PC-3 (cell line): ENCODE measurements around the gene SPDEF. TPM values are rescaled to one million over a fixed set of nuclear protein-coding genes. Genes with fewer than 3 reads are reported as not detected.

ENCODE experiments used
- ATAC-seq: fragments of 200-7000 bp; cut with Tn5 transposase; 2 replicates; pipeline ENCODE4 v1.9.1; 2020; ENCODE audit warnings: mild to moderate bottlenecking, moderate library complexity
- BruUV-seq: library from RNA; stranded (reverse); fragments of 400-500 nt; replicated peaks from 2 replicates; lab custom pipeline; 2021; lab: Mats Ljungman, UMichigan
- CTCF ChIA-PET: fragments of 300-600 bp; sonication (Branson Sonifier 250); formaldehyde crosslinking; loops from one replicate; lab custom pipeline; 2022; ENCODE audit warnings: antibody characterized with exemption; lab: Charles Lee
- POLR2A ChIA-PET: fragments of 300-600 bp; sonication (Branson Sonifier 250); formaldehyde crosslinking; loops from one replicate; lab custom pipeline; 2022; ENCODE audit warnings: antibody characterized with exemption; ENCODE audit not compliant: unreplicated experiment; lab: Charles Lee
- DNase-seq: peaks from one replicate; pipeline ENCODE4 v3.0.0-alpha.2; 2015
- H2AFZ ChIP-seq: fragments of 300-600 bp; sonication (generic); 2 replicates; pipeline ENCODE4 v1.6.0; 2016; ENCODE audit warnings: antibody characterized with exemption, low read length
- H3F3A ChIP-seq: fragments of 300-600 bp; sonication (generic); one replicate; pipeline ENCODE4 v1.6.0; 2017; ENCODE audit warnings: antibody characterized with exemption, low read length, control low read depth, mild to moderate bottlenecking; ENCODE audit not compliant: unreplicated experiment
- H3K27ac ChIP-seq: fragments of 300-600 bp; sonication (generic); 2 replicates; pipeline ENCODE4 v1.5.1; 2016; ENCODE audit warnings: mild to moderate bottlenecking, low read length
- H3K27me3 ChIP-seq: fragments of 300-600 bp; sonication (generic); 2 replicates; pipeline ENCODE4 v1.6.1; 2016; ENCODE audit warnings: low read length, mixed read lengths
- H3K36me3 ChIP-seq: fragments of 300-600 bp; sonication (generic); 2 replicates; pipeline ENCODE4 v1.6.1; 2016; ENCODE audit warnings: low read depth, mixed run types, low read length, mixed read lengths
- H3K4me1 ChIP-seq: fragments of 300-600 bp; sonication (generic); 2 replicates; pipeline ENCODE4 v1.5.1; 2016; ENCODE audit warnings: low read length; ENCODE audit not compliant: insufficient read depth
- H3K4me2 ChIP-seq: fragments of 300-600 bp; sonication (generic); 2 replicates; pipeline ENCODE4 v1.6.0; 2016; ENCODE audit warnings: low read length
- H3K4me3 ChIP-seq: fragments of 300-600 bp; sonication (generic); 2 replicates; pipeline ENCODE4 v1.5.1; 2016; ENCODE audit warnings: mild to moderate bottlenecking, low read length, mixed read lengths
- H3K79me2 ChIP-seq: fragments of 300-600 bp; sonication (generic); 2 replicates; pipeline ENCODE4 v1.6.1; 2017; ENCODE audit warnings: low read length, mixed read lengths
- H3K9ac ChIP-seq: fragments of 300-600 bp; sonication (generic); 2 replicates; pipeline ENCODE4 v1.6.0; 2016; ENCODE audit warnings: mild to moderate bottlenecking, low read length
- H3K9me2 ChIP-seq: fragments of 300-600 bp; sonication (generic); replicated peaks from 2 replicates; pipeline ENCODE4 v1.6.1; 2016; ENCODE audit warnings: mixed run types, low read length, mixed read lengths
- H3K9me3 ChIP-seq: fragments of 300-600 bp; sonication (generic); 2 replicates; pipeline ENCODE4 v1.6.1; 2016; ENCODE audit warnings: low read length, mixed read lengths
- H4K20me1 ChIP-seq: fragments of 300-600 bp; sonication (generic); 2 replicates; pipeline ENCODE4 v1.6.1; 2016; ENCODE audit warnings: low read length, mixed read lengths
- EZH2 ChIP-seq: fragments of 300-600 bp; sonication (generic); IDR thresholded peaks from one replicate; pipeline ENCODE4 v1.6.1; 2017; ENCODE audit warnings: antibody characterized with exemption, mild to moderate bottlenecking, low read length; ENCODE audit not compliant: unreplicated experiment
- EZH2phosphoT487 ChIP-seq: fragments of 300-600 bp; sonication (generic); IDR thresholded peaks from 2 replicates; pipeline ENCODE4 v1.6.1; 2018; ENCODE audit warnings: mild to moderate bottlenecking, antibody characterized with exemption, low read length, borderline replicate concordance
- intact Hi-C: fragments of 100-400 bp; cut with micrococcal nuclease; formaldehyde crosslinking; loops from 2 replicates; pipeline ENCODE4 v1.9.0; 2023
- total RNA-seq: library from RNA; depleted of rRNA; stranded (reverse); fragments of >200 nt; gene quantifications from 2 replicates; pipeline ENCODE4 v1.2.3, GENCODE V29; 2014
- TF ChIP-seq, protein P1 (sequence below): fragments of 300-600 bp; sonication (generic); conservative IDR thresholded peaks from 2 replicates; pipeline ENCODE4 v1.5.1; 2017; ENCODE audit warnings: antibody characterized with exemption, low read depth, mild to moderate bottlenecking, low read length

SPDEF gene
- total RNA-seq, 1 experiment from 2014 or later = 190 TPM

GRCh38 chr6:34583861-34584604, 27.9 kb upstream of the SPDEF start:
- Histone ChIP-seq H2AFZ (no peak overlapping the region), H3F3A (no peaks in the 10 kb centered on the region), H3K79me2 (no peaks in the 10 kb centered on the region), H3K36me3 (no peaks in the 10 kb centered on the region), H3K9me3 (no peaks in the 10 kb centered on the region), H3K4me3 (no peak overlapping the region), H3K27ac (no peak overlapping the region), H4K20me1 (no peaks in the 10 kb centered on the region), H3K4me1 (no peaks in the 10 kb centered on the region), H3K27me3 (no peaks in the 10 kb centered on the region), H3K9me2 (no peaks in the 10 kb centered on the region), H3K9ac (no peak overlapping the region), H3K4me2 (no peak overlapping the region)
- ChIA-PET CTCF (no interaction called here), POLR2A (no interaction called here)
- no peak for DNase-seq
- no peak for ATAC-seq
- no peak for TF ChIP-seq EZH2
- TF ChIP-seq, protein P1, sequence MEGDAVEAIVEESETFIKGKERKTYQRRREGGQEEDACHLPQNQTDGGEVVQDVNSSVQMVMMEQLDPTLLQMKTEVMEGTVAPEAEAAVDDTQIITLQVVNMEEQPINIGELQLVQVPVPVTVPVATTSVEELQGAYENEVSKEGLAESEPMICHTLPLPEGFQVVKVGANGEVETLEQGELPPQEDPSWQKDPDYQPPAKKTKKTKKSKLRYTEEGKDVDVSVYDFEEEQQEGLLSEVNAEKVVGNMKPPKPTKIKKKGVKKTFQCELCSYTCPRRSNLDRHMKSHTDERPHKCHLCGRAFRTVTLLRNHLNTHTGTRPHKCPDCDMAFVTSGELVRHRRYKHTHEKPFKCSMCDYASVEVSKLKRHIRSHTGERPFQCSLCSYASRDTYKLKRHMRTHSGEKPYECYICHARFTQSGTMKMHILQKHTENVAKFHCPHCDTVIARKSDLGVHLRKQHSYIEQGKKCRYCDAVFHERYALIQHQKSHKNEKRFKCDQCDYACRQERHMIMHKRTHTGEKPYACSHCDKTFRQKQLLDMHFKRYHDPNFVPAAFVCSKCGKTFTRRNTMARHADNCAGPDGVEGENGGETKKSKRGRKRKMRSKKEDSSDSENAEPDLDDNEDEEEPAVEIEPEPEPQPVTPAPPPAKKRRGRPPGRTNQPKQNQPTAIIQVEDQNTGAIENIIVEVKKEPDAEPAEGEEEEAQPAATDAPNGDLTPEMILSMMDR = no peak
- no peak for TF ChIP-seq EZH2phosphoT487
- intact Hi-C loops = no loop called here
- BruUV-seq = no TSS peak

DNA sequence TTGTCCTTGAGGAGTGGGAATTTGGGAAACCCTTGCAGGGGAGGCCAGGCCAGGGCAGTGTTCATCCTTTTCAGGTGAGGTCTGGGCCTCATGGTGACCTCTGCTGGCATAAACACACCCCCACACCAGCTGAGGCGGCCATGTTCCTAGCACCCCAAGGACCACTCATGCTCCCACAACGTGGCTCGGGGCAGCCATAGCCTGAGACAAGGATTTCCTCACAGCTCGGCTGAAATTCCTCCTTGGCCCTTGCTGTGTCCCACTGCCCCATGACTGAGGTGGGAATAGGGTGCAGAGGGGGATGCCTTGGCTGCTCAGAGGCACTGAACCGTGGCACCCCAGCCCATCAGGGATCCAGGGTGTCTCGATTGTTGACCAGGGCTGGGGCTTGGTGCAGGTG, 27.3 kb upstream of the SPDEF start:
- H3K36me3 ChIP-seq = no peaks in the 10 kb centered on the region
- H3K9me2 ChIP-seq = no peaks in the 10 kb centered on the region
- CTCF ChIA-PET = no interaction called here
- intact Hi-C loops = no loop called here
- no TSS peak for BruUV-seq
- peak; percentile 43 for ATAC-seq
- no peaks in the 10 kb centered on the region for H3K79me2 ChIP-seq
- no peak for DNase-seq
- H3K4me1 ChIP-seq = no peaks in the 10 kb centered on the region
- H3F3A ChIP-seq = no peaks in the 10 kb centered on the region
- POLR2A ChIA-PET = no interaction called here
- no peaks in the 10 kb centered on the region for H3K27me3 ChIP-seq
- H3K4me2 ChIP-seq = no peak overlapping the region
- no peak overlapping the region for H2AFZ ChIP-seq
- no peak overlapping the region for H3K9ac ChIP-seq
- H4K20me1 ChIP-seq = no peaks in the 10 kb centered on the region
- no peak overlapping the region for H3K4me3 ChIP-seq
- H3K9me3 ChIP-seq = no peaks in the 10 kb centered on the region
- no peak for TF ChIP-seq EZH2
- TF ChIP-seq, protein P1 = peak; percentile 47
- no peak overlapping the region for H3K27ac ChIP-seq

DNA sequence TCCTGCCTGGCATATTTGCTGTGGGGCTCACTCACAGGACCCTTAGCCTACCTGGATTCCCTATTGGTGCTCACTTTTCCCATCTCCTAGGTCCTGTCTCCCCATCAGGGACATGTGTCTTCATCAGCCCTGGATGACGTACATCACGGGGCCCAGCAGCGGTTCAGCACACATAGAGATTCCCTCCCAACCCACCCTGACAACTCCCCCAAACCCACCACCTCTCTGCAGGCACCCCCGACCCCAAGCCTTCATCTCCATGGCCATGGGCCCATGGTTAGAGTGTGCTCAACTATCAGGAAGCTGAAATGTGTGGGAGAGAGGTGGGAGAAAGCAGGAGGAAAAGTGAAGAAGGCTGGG, 25.4 kb upstream of the SPDEF start:
- H3K27me3 ChIP-seq = no peaks in the 10 kb centered on the region
- ATAC-seq (no peak), DNase-seq (no peak)
- BruUV-seq = no TSS peak
- no peak overlapping the region for H3K27ac ChIP-seq
- no peaks in the 10 kb centered on the region for H3K9me3 ChIP-seq
- POLR2A ChIA-PET = no interaction called here
- no peak overlapping the region for H3K9ac ChIP-seq
- no peaks in the 10 kb centered on the region for H4K20me1 ChIP-seq
- intact Hi-C loops = no loop called here
- no peaks in the 10 kb centered on the region for H3F3A ChIP-seq
- H3K79me2 ChIP-seq = no peaks in the 10 kb centered on the region
- no peaks in the 10 kb centered on the region for H3K36me3 ChIP-seq
- TF ChIP-seq, protein P1 = no peak
- TF ChIP-seq EZH2phosphoT487 (no peak), EZH2 (no peak)
- CTCF ChIA-PET = no interaction called here
- no peaks in the 10 kb centered on the region for H3K4me1 ChIP-seq
- no peak overlapping the region for H3K4me3 ChIP-seq
- no peak overlapping the region for H2AFZ ChIP-seq
- H3K9me2 ChIP-seq = no peaks in the 10 kb centered on the region
- no peak overlapping the region for H3K4me2 ChIP-seq
